Activated naive CD4-positive, alpha-beta T cell treated with anti-CD3 and anti-CD28 coated beads, Interleukin-2, amount 50 U/mL, for 72 hours (primary cell): ENCODE measurements around the gene GYS1. TPM values are rescaled to one million over a fixed set of nuclear protein-coding genes. Genes with fewer than 3 reads are reported as not detected.
"Not testable (repeated sequence)": the region's sequence is repeated elsewhere in the genome, so short reads cannot be mapped to it uniquely, and the experiment has no call there.

Source experiments
- ATAC-seq, 2 donors: fragments of 150-1000 bp; cut with Tn5 transposase; 2 replicates each; pipeline ENCODE4 v1.10.0; 2021; ENCODE audit warnings: mild to moderate bottlenecking in 2 of 2, moderate library complexity in 2 of 2
- DNase-seq, 2 donors: peaks; one replicate each; pipeline ENCODE4 v3.0.0; 2021 to 2022; ENCODE audit warnings: low spot score in 2 of 2
- H3K27ac Mint-ChIP-seq, 2 donors: one replicate each; pipeline ENCODE4 v1.8.0; 2022; ENCODE audit warnings: mild to moderate bottlenecking in 2 of 2, mixed read lengths in 2 of 2
- H3K36me3 Mint-ChIP-seq, 2 donors: one replicate each; pipeline ENCODE4 v1.8.0; 2022; ENCODE audit warnings: mixed read lengths in 2 of 2
- H3K9me3 Mint-ChIP-seq, 2 donors: one replicate each; pipeline ENCODE4 v1.8.0; 2022; ENCODE audit warnings: mixed read lengths in 2 of 2
- total RNA-seq, 2 donors: library from RNA; stranded (reverse); gene quantifications; one replicate each; pipeline ENCODE4 v1.2.3, GENCODE V29; 2022

The GYS1 gene
- total RNA-seq, 2 donors from 2014 or later = 44.8 to 104 TPM

- ATAC-seq = no peak
- peak overlapping the region in 1 of 2 donors; percentile 58 for H3K27ac Mint-ChIP-seq
- H3K9me3 Mint-ChIP-seq = no peaks in the 10 kb centered on the region
- DNase-seq = no peak
- peaks cover 0 to 15% of the 10 kb centered on the region in 2 donors for H3K36me3 Mint-ChIP-seq
These were observed 72.2 kb downstream of the GYS1 start for GRCh38 chr19:48920949-48921348.

DNA sequence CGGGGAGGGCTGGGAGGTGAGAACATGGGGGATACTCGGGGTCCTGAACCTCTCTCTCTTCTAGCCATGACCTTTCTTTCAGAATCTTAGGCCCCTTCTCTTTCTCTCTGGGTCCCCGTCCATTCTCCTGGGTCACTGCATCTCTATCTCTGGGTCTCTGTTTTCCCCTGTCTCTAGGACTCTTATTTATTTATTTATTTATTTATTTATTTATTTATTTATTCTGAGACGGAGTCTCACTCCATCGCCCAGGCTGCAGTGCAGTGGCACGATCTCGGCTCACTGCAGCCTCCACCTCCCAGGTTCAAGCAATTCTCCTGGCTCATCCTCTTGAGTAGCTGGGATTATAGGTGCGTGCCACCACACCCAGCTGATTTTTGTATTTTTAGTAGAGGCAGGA is 73.8 kb downstream of the GYS1 start:
- H3K9me3 Mint-ChIP-seq, DNase-seq, ATAC-seq: not testable (repeated sequence)
- Mint-ChIP-seq H3K27ac (peak overlapping the region in 1 of 2 donors; percentile 68), H3K36me3 (peaks cover 3 to 18% of the 10 kb centered on the region in 2 donors)

DNA sequence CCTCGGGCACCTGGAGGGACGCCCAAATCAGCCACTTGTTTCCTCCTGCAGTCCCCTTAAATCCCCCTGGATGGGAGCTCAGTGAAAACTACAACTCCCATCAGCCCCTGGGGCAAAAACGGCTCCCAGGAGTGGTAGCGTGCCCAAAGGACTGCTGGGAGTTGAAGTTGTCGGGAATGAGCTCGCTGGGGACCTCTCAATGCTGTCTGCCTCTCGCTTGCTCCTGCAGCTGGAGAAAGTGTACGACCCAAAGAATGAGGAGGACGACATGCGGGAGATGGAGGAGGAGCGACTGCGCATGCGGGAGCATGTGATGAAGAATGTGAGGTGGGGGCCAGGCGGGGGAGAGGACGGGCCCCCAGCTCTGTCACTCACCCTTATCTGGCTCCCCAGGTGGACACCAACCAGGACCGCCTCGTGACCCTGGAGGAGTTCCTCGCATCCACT is 74.3 kb downstream of the GYS1 start:
- ATAC-seq = peak in 1 of 2 donors; percentile 64
- peak overlapping the region in 1 of 2 donors; percentile 56 for H3K27ac Mint-ChIP-seq
- DNase-seq = no peak
- no peaks in the 10 kb centered on the region for H3K9me3 Mint-ChIP-seq
- peaks cover 6 to 21% of the 10 kb centered on the region in 2 donors for H3K36me3 Mint-ChIP-seq

Other genes starting within 250 kb of the GYS1 start
- not detected for gene IZUMO1, start 246.4 kb downstream of the GYS1 start, total RNA-seq
- under 1 TPM in 1 of 2 donors, not detected in 1; 0.41 TPM for gene FUT1, start 240.7 kb downstream of the GYS1 start, total RNA-seq
- gene FGF21, start 237.8 kb downstream of the GYS1 start, total RNA-seq = not detected
- 10 to 100 TPM; 33.9 to 72.1 TPM for gene BCAT2, start 182.3 kb downstream of the GYS1 start, total RNA-seq
- gene HSD17B14, start 156.8 kb downstream of the GYS1 start, total RNA-seq = 1 to 10 TPM; 1.3 to 1.7 TPM
- gene PLEKHA4, start 124.7 kb downstream of the GYS1 start, total RNA-seq = 10 to 100 TPM in 1 of 2 donors, 1 to 10 TPM in 1; 9.1 to 20.3 TPM
- gene PPP1R15A, start 120.9 kb downstream of the GYS1 start, total RNA-seq = 100 to 1,000 TPM in 1 of 2 donors, 10 to 100 TPM in 1; 93.1 to 133 TPM
- gene TULP2, start 94.6 kb downstream of the GYS1 start, total RNA-seq = 1 to 10 TPM in 1 of 2 donors, under 1 TPM in 1; 0.52 to 1.1 TPM
- gene NUCB1, start 93.0 kb downstream of the GYS1 start, total RNA-seq = 100 to 1,000 TPM; 191 to 254 TPM
- gene DHDH, start 59.6 kb downstream of the GYS1 start, total RNA-seq = 1 to 10 TPM; 2.2 to 7.4 TPM
- gene BAX, start 38.4 kb downstream of the GYS1 start, total RNA-seq = 100 to 1,000 TPM; 191 to 711 TPM
- gene FTL, start 28.0 kb downstream of the GYS1 start, total RNA-seq = 1,000 to 10,000 TPM; 1,148 to 2,898 TPM
- 100 to 1,000 TPM; 135 to 160 TPM for gene RUVBL2, start 578 bp upstream of the GYS1 start, total RNA-seq
- not detected for gene LHB, start 23.8 kb upstream of the GYS1 start, total RNA-seq
- not detected for gene CGB3, start 31.0 kb upstream of the GYS1 start, total RNA-seq
- gene CGB2, start 38.6 kb upstream of the GYS1 start, total RNA-seq = not detected
- gene CGB1, start 43.6 kb upstream of the GYS1 start, total RNA-seq = not detected
- gene CGB5, start 50.5 kb upstream of the GYS1 start, total RNA-seq = not detected
- gene CGB8, start 55.8 kb upstream of the GYS1 start, total RNA-seq = not detected
- not detected for gene CGB7, start 64.4 kb upstream of the GYS1 start, total RNA-seq
- gene NTF4, start 71.5 kb upstream of the GYS1 start, total RNA-seq = not detected
- not detected for gene KCNA7, start 79.4 kb upstream of the GYS1 start, total RNA-seq
- gene SNRNP70, start 92.1 kb upstream of the GYS1 start, total RNA-seq = 100 to 1,000 TPM; 127 to 233 TPM
- 10 to 100 TPM in 1 of 2 donors, 1 to 10 TPM in 1; 1.9 to 12.4 TPM for gene LIN7B, start 121.1 kb upstream of the GYS1 start, total RNA-seq
- 1 to 10 TPM; 1.1 TPM for gene C19orf73, start 125.8 kb upstream of the GYS1 start, total RNA-seq
- 10 to 100 TPM; 10.3 to 11.3 TPM for gene PPFIA3, start 126.2 kb upstream of the GYS1 start, total RNA-seq
- gene HRC, start 162.1 kb upstream of the GYS1 start, total RNA-seq = not detected
- under 1 TPM; 0.23 to 0.58 TPM for gene TRPM4, start 164.5 kb upstream of the GYS1 start, total RNA-seq